Measurements from ENCODE around the gene MINDY3.

The MINDY3 gene

GRCh38 chr10:15841696-15842095, 18.6 kb downstream of the MINDY3 start:
- 0 out of 2 replicates have a peak, but pooled peaks cover 6% of the 10 kb centered on the region for H3F3A ChIP-seq (ENCODE audit: control insufficient read depth, insufficient read depth)
- no peak overlapping the region for H3K4me2 ChIP-seq (ENCODE audit: low read length)
- peaks cover 27% of the 10 kb centered on the region for H3K36me3 ChIP-seq (ENCODE audit: control insufficient read depth, low read length)
- peaks cover 15% of the 10 kb centered on the region for H3K4me1 ChIP-seq (ENCODE audit: control insufficient read depth, low read length)
- TF ChIP-seq, protein P1, sequence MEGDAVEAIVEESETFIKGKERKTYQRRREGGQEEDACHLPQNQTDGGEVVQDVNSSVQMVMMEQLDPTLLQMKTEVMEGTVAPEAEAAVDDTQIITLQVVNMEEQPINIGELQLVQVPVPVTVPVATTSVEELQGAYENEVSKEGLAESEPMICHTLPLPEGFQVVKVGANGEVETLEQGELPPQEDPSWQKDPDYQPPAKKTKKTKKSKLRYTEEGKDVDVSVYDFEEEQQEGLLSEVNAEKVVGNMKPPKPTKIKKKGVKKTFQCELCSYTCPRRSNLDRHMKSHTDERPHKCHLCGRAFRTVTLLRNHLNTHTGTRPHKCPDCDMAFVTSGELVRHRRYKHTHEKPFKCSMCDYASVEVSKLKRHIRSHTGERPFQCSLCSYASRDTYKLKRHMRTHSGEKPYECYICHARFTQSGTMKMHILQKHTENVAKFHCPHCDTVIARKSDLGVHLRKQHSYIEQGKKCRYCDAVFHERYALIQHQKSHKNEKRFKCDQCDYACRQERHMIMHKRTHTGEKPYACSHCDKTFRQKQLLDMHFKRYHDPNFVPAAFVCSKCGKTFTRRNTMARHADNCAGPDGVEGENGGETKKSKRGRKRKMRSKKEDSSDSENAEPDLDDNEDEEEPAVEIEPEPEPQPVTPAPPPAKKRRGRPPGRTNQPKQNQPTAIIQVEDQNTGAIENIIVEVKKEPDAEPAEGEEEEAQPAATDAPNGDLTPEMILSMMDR (IDR thresholded peaks at IDR 0.05; ENCODE audit: low read depth, low read length, poor library complexity, severe bottlenecking): no peak
- TF ChIP-seq EZH2phosphoT487 (IDR thresholded peaks at IDR 0.05; ENCODE audit: borderline replicate concordance, low read length): no peak
- no peaks in the 10 kb centered on the region for H3K9me3 ChIP-seq (ENCODE audit: control insufficient read depth, insufficient read depth, low read length)
- no peaks in the 10 kb centered on the region for H3K27me3 ChIP-seq (ENCODE audit: control insufficient read depth, low read length)
- no peak overlapping the region for H3K4me3 ChIP-seq (ENCODE audit: low read length)
- H4K20me1 ChIP-seq (ENCODE audit: control insufficient read depth, insufficient read depth, low read depth, low read length): no peaks in the 10 kb centered on the region
- no peak overlapping the region for H3K27ac ChIP-seq (ENCODE audit: low read depth, low read length)
- H3K79me2 ChIP-seq (ENCODE audit: control insufficient read depth, low read length): peaks cover 7% of the 10 kb centered on the region; the same call in 1 of the 2 replicates
- H3K9me2 ChIP-seq (replicated peaks; ENCODE audit: control insufficient read depth, low read length): no peaks in the 10 kb centered on the region

GRCh38 chr10:15836807-15837206, 23.5 kb downstream of the MINDY3 start:
- Histone ChIP-seq H3K4me2 (ENCODE audit: low read length) (no peak overlapping the region), H3K36me3 (ENCODE audit: control insufficient read depth, low read length) (peaks cover 32% of the 10 kb centered on the region), H3K27ac (ENCODE audit: low read depth, low read length) (no peak overlapping the region), H3K27me3 (ENCODE audit: control insufficient read depth, low read length) (no peaks in the 10 kb centered on the region), H3K9me2 (replicated peaks; ENCODE audit: control insufficient read depth, low read length) (no peaks in the 10 kb centered on the region), H3K79me2 (ENCODE audit: control insufficient read depth, low read length) (no peaks in the 10 kb centered on the region), H3K4me1 (ENCODE audit: control insufficient read depth, low read length) (peaks cover 6% of the 10 kb centered on the region), H3F3A (ENCODE audit: control insufficient read depth, insufficient read depth) (no peaks in the 10 kb centered on the region), H3K4me3 (ENCODE audit: low read length) (no peak overlapping the region), H3K9me3 (ENCODE audit: control insufficient read depth, insufficient read depth, low read length) (no peaks in the 10 kb centered on the region), H4K20me1 (ENCODE audit: control insufficient read depth, insufficient read depth, low read depth, low read length) (no peaks in the 10 kb centered on the region)
- TF ChIP-seq EZH2phosphoT487 (IDR thresholded peaks at IDR 0.05; ENCODE audit: borderline replicate concordance, low read length): no peak
- TF ChIP-seq, protein P1 (IDR thresholded peaks at IDR 0.05; ENCODE audit: low read depth, low read length, poor library complexity, severe bottlenecking): no peak

DNA sequence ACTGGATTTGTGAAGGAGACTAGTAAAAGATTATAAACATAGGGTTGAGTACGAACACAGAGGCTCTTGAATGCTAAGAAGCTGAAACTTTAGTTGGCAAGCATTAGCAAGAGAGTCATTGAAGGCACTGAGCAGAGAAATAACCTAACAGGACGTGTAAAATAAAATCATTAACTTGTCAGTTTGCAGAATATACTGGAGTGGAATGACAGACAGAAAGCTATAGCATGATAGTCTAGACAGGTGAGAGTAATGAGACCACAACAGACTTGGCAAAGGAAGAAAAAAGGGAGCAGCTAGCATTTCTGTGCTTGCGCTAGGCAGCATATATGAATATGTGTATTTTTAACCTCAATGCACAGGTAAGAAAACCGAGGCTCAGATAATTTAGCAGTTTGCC, 30.8 kb downstream of the MINDY3 start:
- Histone ChIP-seq H3F3A (ENCODE audit: control insufficient read depth, insufficient read depth) (no peaks in the 10 kb centered on the region), H3K27me3 (ENCODE audit: control insufficient read depth, low read length) (no peaks in the 10 kb centered on the region), H3K4me2 (ENCODE audit: low read length) (no peak overlapping the region), H3K4me3 (ENCODE audit: low read length) (no peak overlapping the region), H3K79me2 (ENCODE audit: control insufficient read depth, low read length) (no peaks in the 10 kb centered on the region), H4K20me1 (ENCODE audit: control insufficient read depth, insufficient read depth, low read depth, low read length) (no peaks in the 10 kb centered on the region; the same call in 1 of the 2 replicates), H3K36me3 (ENCODE audit: control insufficient read depth, low read length) (peaks cover 35% of the 10 kb centered on the region), H3K9me3 (ENCODE audit: control insufficient read depth, insufficient read depth, low read length) (no peaks in the 10 kb centered on the region), H3K4me1 (ENCODE audit: control insufficient read depth, low read length) (no peaks in the 10 kb centered on the region), H3K27ac (ENCODE audit: low read depth, low read length) (no peak overlapping the region), H3K9me2 (replicated peaks; ENCODE audit: control insufficient read depth, low read length) (no peaks in the 10 kb centered on the region)
- TF ChIP-seq, protein P1 (IDR thresholded peaks at IDR 0.05; ENCODE audit: low read depth, low read length, poor library complexity, severe bottlenecking): no peak
- no peak for TF ChIP-seq EZH2phosphoT487 (IDR thresholded peaks at IDR 0.05; ENCODE audit: borderline replicate concordance, low read length)

All from DOHH2 (cell line).